SK-N-SH treated with all-trans-retinoic acid at 6 μM for 48 hours (cell line): ENCODE measurements around the gene NPHS1.

Source experiments
- ATAC-seq: fragments of 200-7000 bp; cut with Tn5 transposase; 3 replicates; pipeline ENCODE4 v1.9.1; 2020; ENCODE audit warnings: mild to moderate bottlenecking, moderate library complexity
- ARNTL ChIP-seq: fragments of 450-650 bp; formaldehyde crosslinking; IDR thresholded peaks from 2 replicates; pipeline ENCODE4 v1.5.0; 2020; ENCODE audit warnings: low read depth, mild to moderate bottlenecking, moderate library complexity, borderline replicate concordance
- BACH2 ChIP-seq: fragments of 250-450 bp; sonication (Bioruptor Pico); IDR thresholded peaks from 2 replicates; pipeline ENCODE4 v1.9.0; 2021; ENCODE audit warnings: mild to moderate bottlenecking, borderline replicate concordance
- ESRRG ChIP-seq: fragments of 250-450 bp; sonication (Bioruptor Pico); IDR thresholded peaks from 2 replicates; pipeline ENCODE4 v1.6.1; 2021; ENCODE audit warnings: mild to moderate bottlenecking
- GLIS3 ChIP-seq: fragments of 250-450 bp; sonication (Bioruptor Pico); IDR thresholded peaks from 2 replicates; pipeline ENCODE4 v1.5.0; 2020; ENCODE audit warnings: mild to moderate bottlenecking, moderate library complexity
- ISL1 ChIP-seq: fragments of 250-450 bp; sonication (Bioruptor Pico); IDR thresholded peaks from 2 replicates; pipeline ENCODE4 v2.1.2; 2022; ENCODE audit warnings: mild to moderate bottlenecking, moderate library complexity
- OSR1 ChIP-seq: fragments of 250-450 bp; sonication (Bioruptor Pico); IDR thresholded peaks from 2 replicates; pipeline ENCODE4 v1.8.0; 2022; ENCODE audit warnings: moderate library complexity, mild to moderate bottlenecking, inconsistent platforms
- PATZ1 ChIP-seq: fragments of 250-450 bp; sonication (Bioruptor Pico); IDR thresholded peaks from 2 replicates; pipeline ENCODE4 v1.8.0; 2020; ENCODE audit warnings: mild to moderate bottlenecking, moderate library complexity, borderline replicate concordance
- RARB ChIP-seq: fragments of 250-450 bp; sonication (Bioruptor Pico); IDR thresholded peaks from 2 replicates; pipeline ENCODE4 v1.8.0; 2021; ENCODE audit warnings: mild to moderate bottlenecking, moderate library complexity
- TCF4 ChIP-seq: fragments of 250-450 bp; sonication (Bioruptor Pico); IDR thresholded peaks from 2 replicates; pipeline ENCODE4 v1.8.0; 2021; ENCODE audit warnings: mild to moderate bottlenecking, moderate library complexity, borderline replicate concordance
- TOX ChIP-seq: fragments of 250-450 bp; sonication (Bioruptor Pico); IDR thresholded peaks from 2 replicates; pipeline ENCODE4 v1.8.0; 2021; ENCODE audit warnings: mild to moderate bottlenecking, moderate library complexity, borderline replicate concordance
- TSHZ2 ChIP-seq: fragments of 250-450 bp; sonication (Bioruptor Pico); IDR thresholded peaks from 2 replicates; pipeline ENCODE4 v1.5.0; 2020; ENCODE audit warnings: mild to moderate bottlenecking, moderate library complexity
- ZFP3 ChIP-seq: fragments of 250-450 bp; sonication (Bioruptor Pico); IDR thresholded peaks from 2 replicates; pipeline ENCODE4 v1.5.0; 2020; ENCODE audit warnings: mild to moderate bottlenecking, moderate library complexity
- ZFP30 ChIP-seq: fragments of 450-650 bp; formaldehyde crosslinking; IDR thresholded peaks from 2 replicates; pipeline ENCODE4 v1.5.0; 2022; ENCODE audit warnings: mild to moderate bottlenecking, moderate library complexity
- ZNF565 ChIP-seq: fragments of 450-650 bp; formaldehyde crosslinking; conservative IDR thresholded peaks from 2 replicates; pipeline ENCODE4 v1.5.0; 2020; ENCODE audit warnings: low read depth, mild to moderate bottlenecking, moderate library complexity
- ZNF8 ChIP-seq: fragments of 450-650 bp; formaldehyde crosslinking; IDR thresholded peaks from 2 replicates; pipeline ENCODE4 v1.5.0; 2020; ENCODE audit warnings: mild to moderate bottlenecking, moderate library complexity

The NPHS1 gene

GRCh38 chr19:35847911-35848310, 4.4 kb downstream of the NPHS1 start (continued):
- TF ChIP-seq TSHZ2 (CRISPR knock-in tag) (no peak), TCF4 (no peak), OSR1 (CRISPR knock-in tag) (no peak), ZNF565 (CRISPR knock-in tag) (no peak), PATZ1 (CRISPR knock-in tag) (no peak)
- TF ChIP-seq, all 23 proteins: peak for 0

- TF ChIP-seq TCF4 (no peak), TOX (CRISPR knock-in tag) (no peak)
- ATAC-seq, result no peak
These were observed 6.2 kb downstream of the NPHS1 start for GRCh38 chr19:35846038-35846668.

- ATAC-seq, result peak; percentile 47
- TF ChIP-seq ZFP3 (no peak), BACH2 (CRISPR knock-in tag) (no peak), RARB (no peak), ZNF565 (CRISPR knock-in tag) (no peak), ZFP30 (no peak), ARNTL (CRISPR knock-in tag) (no peak), ESRRG (CRISPR knock-in tag) (no peak), PATZ1 (CRISPR knock-in tag) (no peak), ZNF8 (no peak)
These were observed 6.9 kb downstream of the NPHS1 start for GRCh38 chr19:35845215-35846037.

GRCh38 chr19:35844482-35845214, 7.7 kb downstream of the NPHS1 start:
- no peak for ATAC-seq
- no peak for TF ChIP-seq RARB
- TF ChIP-seq ISL1, result no peak
- TF ChIP-seq ZNF565 (CRISPR knock-in tag), result no peak
- no peak for TF ChIP-seq TSHZ2 (CRISPR knock-in tag)
- no peak for TF ChIP-seq GLIS3
- no peak for TF ChIP-seq OSR1 (CRISPR knock-in tag)
